Thyroid gland (tissue), 4 donors: Measurements from ENCODE around the gene DUSP3.

ENCODE experiments used
- CTCF ChIP-seq, 6 experiments: fragments of 200-600 bp in 3 of 6; fragments of 450-650 bp in 3 of 6; sonication (generic) in 3 of 6; IDR thresholded peaks; one replicate each; pipeline ENCODE4 v1.5.1; 2016 to 2019; ENCODE audit warnings: antibody characterized with exemption in 6 of 6, mild to moderate bottlenecking in 2 of 6, inconsistent platforms in 1 of 6, moderate library complexity in 1 of 6
- POLR2A ChIP-seq, 2 donors: fragments of 450-650 bp; IDR thresholded peaks; one replicate each; pipeline ENCODE4 v1.6.1; 2017; ENCODE audit warnings: antibody characterized with exemption in 2 of 2, mild to moderate bottlenecking in 2 of 2, moderate library complexity in 1 of 2

- TF ChIP-seq CTCF (IDR thresholded peaks at IDR 0.05): no peak
- no peak for TF ChIP-seq POLR2A (IDR thresholded peaks at IDR 0.05)
Measured at GRCh38 chr17:43810226-43810715, 31.5 kb upstream of the DUSP3 start.
